ENCODE data around the gene OSTN. TPM values are rescaled to one million over a fixed set of nuclear protein-coding genes. Genes with fewer than 3 reads are reported as not detected.
"Not testable (repeated sequence)": the region's sequence is repeated elsewhere in the genome, so short reads cannot be mapped to it uniquely, and the experiment has no call there.

OSTN gene
- total RNA-seq, 1 experiment from 2014 or later: not detected

DNA sequence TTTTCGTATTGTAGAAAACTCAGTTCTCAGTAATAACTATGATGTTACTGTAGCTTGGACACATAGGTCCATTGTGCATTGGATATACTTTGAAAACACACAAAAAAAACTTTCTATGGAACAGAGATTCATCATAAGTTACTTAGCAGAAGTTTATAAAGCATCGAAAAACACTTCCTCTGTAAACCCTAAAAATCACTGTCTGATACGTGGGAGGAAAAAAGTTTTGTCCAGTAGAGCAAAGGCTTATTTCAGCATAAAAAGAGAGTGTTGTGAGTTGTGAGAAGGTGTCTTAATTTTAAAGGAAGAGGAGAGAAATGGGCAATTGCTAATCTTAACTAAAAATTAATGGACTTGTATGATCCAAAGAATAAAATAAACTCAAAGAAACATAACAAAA is 64.8 kb downstream of the OSTN start:
- no peak for DNase-seq (ENCODE audit: low spot score)

DNA sequence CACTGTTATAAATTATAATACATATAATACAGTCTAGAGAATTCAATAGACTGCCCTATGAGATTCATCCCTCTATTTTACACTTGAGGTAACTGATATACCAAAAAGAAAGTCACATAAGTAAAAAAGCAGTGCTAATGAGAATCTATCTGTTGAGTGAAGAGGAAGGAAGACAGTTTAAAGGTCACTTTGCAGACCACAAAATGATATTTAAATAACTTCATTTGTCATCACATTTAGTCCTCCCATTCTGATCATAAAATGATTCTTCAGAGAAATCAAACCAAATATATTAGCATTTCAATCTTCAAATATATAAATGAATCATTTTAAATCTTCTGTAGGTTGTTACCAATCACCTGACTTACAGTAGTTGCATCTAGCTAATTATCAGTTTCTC is 69.7 kb downstream of the OSTN start:
- no peak for DNase-seq (ENCODE audit: low spot score)

DNA sequence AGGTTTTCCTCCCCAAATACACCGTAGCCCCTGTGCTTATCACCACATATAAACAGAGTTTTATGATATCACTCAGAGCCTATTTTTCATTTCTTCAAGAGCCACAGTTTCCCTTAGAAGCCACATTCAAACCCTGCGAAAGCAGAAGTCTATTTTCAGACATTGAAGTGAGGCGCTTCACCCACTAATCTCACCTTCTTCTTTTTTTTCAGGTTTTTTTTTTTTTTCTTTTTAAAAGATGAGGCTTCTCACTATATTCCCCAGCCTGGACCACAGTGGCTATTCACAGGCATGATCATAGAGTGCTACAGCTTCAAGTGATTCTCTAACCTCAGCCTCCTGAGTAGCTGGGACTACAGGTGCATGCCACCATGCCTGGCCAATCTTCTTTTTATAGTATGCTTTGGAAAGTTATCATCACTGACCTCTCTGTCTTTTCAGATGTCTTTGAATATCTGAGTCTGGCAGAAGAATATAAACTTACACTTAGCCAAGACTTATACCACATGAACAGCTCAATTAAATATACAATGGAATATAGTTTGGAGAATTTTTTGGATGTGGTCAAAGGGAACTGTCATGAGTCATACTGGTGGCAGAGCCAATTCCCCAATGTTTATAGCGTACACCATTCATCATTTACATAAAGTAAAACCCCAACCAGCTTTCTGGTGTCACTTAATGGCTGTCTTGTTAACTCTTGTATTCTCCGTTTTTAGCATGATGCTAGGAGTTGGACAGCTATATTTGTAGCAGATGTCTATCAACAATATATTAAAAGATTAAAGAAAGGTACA is 70.4 kb downstream of the OSTN start:
- peak; percentile 71 for DNase-seq (ENCODE audit: low spot score)

DNA sequence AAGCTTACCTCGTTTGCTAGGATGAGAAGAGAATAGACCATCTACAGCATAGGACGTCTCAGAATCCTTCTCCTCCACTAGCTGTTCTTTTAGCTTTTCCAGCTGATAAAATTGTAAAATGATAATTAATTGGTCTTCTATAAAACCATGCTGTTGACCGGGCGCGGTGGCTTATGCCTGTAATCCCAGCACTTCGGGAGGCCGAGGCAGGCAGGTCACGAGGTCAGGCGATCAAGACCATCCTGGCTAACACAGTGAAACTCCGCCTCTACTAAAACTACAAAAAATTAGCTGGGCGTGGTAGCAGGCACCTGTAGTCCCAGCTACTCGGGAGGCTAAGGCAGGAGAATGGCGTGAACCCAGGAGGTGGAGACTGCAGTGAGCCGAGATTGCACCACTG is 76.2 kb downstream of the OSTN start:
- not testable (repeated sequence) for DNase-seq (ENCODE audit: low spot score)

DNA sequence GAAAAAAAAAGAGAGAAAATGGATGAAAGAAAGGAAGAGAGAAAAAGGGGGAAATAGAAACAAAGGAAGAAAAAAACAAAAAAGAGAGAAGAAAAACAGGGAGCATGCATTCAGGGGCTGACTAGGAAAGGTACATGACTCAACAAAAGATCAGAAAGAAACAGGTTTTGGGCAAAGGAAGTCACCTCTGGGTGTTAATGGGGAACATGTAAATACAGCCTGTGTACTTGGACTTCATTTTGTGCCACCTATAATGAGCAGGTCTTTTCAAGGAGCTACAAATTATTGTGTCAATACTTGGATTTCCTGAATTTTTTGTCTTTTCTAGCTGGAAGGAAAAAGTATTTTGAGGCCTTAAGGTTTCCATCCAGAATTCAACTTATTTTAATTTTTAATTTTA is 76.7 kb downstream of the OSTN start:
- no peak for DNase-seq (ENCODE audit: low spot score)

DNA sequence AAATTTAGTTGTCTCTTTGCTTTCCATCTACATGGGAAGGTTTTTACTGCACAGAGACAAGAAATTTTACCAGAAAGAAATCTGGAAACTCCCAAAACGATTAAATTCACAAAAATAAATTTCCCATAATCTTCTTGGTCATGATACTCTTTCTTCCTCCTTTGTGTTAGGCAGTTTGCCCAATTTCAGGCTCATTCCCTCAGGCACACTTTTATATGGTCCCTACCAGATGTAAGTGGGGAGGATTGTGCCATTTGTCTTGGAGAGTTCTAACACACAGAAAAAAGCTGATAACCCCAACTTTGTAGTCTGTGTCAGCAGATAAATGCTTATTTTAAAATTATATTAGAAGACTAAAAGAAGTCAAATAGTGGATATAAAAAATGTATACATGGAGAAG is 81.1 kb downstream of the OSTN start:
- no peak for DNase-seq (ENCODE audit: low spot score)

DNA sequence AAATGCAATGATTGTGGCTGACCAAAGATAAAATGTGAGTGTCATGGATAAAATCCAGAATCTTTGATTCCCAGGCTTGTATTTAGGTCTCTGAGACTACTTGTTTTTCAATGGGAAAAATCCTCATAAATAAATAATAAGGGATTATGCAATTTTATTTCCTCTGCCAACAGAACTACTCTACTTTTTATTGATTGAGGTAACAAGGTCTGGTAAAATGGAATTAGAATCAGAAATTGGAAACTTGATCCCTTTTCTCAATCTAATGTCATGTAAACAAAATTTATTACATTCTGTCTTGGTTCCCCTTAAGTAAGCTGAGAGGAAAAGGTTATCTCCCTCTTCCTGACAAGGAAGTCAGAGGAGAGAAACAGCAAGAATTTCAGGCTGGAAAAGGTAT is 81.8 kb downstream of the OSTN start:
- DNase-seq (ENCODE audit: low spot score): no peak

DNA sequence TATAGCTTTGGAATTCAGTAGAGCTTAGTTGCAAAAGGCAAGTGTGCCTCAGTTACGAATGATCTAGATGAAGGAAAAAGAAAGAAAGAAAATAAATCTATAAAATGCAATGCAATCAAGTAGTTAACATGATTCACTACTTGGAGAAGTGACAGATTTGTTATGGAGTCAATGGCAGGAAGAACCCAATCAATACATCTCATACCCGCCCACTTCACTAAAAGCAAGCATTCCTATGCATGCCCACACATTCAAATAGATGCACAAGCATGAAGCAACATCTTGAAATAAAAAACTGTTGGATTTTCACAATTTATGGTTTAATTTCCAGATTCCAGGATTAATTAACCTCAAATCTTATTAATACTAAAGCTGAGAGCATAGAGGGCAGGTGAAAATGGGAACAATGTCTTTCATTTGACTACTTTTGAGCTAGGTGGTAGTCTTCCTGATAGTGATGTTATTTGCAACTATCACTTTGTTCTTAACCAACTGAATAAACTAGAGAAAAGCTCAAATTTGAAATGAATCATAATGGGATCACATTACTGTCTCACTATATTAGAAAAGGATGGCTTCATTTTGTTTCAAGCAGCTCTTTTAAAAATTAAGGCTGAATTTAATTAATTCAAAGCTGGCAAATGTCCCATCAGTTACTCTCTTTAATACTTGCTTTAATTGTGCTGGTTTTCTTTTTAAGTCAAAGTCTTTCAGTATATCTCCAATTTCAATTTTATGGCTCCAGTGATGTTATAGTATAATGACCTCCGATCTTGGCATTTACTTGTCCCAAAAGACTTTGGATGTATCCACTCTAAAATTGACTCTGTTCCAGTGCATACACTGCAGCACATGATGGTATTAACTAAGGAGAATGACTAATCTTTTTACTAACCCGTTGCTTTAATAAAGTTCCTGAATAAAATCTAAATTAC is 83.5 kb downstream of the OSTN start:
- no peak for DNase-seq (ENCODE audit: low spot score)

DNA sequence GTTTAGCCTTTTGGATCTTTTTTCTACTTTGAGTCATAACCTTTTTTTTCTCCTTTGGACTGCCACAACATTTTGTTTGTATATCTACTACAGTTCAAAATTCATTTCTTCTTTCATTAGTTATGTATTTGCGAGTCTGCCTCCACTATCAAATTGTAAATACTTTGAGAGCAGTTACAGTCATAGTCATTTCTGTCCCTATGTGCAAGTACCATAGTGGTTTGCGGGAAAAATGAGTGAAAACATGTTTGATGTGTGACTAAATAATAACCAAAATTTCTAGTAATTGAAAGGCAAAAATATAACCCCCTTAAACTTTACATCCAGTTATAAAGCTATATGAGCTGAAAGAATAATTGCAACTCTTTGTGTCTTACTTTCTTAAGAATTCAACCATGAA is 84.4 kb downstream of the OSTN start:
- no peak for DNase-seq (ENCODE audit: low spot score)

DNA sequence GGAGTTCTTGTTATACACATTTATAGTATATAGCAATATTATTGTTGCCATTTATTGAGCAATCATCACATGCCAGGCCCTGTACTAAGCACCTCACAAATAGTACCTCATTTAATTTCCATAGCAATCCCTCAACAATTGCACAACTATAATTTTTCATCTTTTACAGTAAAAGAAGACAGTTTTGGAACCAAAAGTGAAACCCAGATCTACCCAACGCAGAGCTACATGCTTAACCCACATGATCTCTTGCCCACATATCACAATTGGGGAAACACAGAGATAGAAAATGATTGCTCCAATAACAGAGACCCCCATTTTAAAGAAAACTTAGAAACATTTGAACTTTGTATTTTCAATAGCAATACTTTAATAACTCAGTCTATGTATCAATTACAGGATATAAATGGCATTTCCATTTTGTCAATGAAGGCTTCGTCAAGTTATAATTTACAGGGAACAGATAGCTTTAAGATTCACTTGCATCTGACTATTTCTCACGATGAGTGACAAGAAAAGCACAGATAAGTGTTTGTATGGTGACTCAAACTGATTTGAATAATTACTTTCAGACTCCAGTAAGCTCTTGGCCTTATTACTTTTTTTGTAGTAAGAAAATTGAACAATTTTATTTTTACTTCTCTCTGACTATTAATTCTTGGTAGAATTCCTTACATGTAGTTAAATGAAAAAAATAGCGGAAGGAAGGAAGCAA is 91.4 kb downstream of the OSTN start:
- DNase-seq (ENCODE audit: low spot score): no peak

DNA sequence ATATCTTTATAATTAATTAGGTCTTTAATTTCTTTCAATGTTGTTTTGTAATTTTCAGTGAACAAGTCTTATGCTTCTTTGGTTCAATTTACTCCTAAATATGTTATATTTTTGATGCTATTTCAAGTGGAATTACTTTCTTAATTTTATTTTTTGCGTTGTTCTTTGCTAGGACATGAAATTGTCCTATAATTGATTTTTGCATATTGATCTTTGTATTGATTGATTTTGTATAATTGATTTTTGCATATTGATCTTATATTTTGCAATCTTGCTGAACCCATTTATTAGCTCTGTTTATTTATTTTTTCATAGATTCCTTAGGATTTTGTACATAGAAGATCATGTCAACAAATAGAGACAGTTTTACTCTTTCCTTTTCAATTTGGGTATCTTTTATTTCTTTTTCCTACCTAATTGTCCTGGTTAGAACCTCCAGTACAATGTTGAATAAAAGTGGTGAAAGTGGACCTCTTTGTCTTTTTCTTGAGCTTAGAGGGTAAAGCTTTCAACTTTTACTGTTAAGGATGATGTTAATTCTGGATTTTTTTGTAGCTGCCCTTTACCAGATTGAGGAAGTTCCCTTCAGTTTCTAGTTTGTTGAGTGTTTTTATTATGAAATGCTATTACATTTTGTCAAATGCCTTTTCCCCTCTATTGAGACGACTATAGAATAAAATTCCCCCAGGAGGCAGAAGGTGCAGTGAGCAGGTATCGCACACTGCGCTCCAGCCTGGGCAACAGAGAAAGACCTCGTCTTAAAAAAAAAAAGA is 93.4 kb downstream of the OSTN start:
- no peak for DNase-seq (ENCODE audit: low spot score)

DNA sequence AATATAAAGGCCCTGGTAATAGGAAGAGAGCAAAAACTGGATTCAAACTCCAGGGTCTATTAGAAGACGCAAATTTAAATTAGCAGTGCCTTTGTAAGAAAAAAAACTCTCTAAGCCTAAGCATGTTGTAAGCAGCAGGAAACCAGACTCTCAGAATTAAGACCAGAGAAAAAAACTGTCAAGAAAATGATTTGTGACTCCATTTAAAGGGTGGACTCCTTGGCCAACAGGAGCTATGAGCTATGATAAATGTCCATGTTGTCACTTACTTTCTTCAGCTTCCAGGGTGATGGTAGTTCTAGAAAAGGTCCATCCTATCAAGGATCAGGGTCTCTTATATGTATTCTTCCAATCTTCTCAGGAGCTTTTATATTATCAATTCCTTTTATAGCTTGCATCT is 95.2 kb downstream of the OSTN start:
- DNase-seq (ENCODE audit: low spot score): no peak

DNA sequence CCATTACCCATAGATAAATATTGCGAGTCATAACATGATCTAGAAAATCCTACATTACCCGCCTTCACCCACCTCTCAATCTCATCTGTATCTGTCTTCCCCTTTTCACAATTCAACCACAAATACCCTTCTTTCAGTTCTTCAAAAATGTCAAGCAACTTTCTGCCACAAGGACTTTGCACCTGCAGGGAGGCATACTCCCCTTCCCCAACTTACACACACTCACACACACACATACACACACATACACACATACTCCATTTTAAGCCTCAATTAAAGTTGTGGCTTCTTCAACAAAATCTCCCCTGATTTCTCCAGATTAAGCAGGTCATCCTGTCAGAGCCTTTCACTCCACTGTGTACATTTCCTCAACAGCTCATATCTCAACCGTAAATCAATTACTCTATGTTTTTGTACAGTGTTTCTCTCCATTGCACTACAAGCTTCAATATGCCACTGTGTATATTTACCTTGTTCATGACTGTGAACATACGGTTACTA is 97.0 kb downstream of the OSTN start:
- no peak for DNase-seq (ENCODE audit: low spot score)

DNA sequence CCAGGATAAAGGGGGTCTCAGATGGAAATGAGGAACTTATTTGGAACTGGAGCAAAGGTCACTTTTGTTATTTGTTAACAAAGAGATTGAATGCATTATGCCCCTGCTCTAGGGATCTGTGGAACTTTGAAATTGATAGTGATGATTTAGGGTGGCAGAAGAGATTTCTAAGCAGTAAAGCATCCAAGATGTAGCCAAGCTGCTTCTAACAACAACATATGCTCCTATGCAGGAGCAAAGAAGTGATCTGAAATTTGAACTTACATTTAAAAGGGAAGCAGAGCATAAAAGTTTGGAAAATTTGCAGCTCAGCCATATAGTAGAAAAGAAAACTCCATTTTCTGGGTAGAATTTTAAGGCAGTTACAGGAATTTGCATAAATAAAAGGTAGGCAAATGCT is 99.8 kb downstream of the OSTN start:
- DNase-seq (ENCODE audit: low spot score): no peak

DNA sequence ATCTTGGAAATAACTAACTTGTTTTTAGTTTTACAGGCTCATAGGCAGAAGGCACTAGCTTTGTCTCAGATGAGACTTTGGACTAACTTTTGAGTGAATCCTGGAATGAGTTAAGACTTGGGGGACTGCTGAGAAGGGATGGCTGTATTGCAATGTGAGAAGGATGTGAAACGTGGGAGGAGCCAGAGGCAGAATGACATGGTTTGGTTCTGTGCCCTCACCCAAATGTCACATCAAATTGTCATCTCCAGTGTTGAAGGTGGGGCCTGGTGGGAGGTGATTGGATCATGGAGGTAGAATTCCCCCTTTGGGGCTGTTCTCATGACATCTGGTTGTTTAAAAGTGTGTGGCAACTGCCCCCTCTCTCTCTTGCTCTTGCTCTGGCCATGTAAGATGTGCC is 101.4 kb downstream of the OSTN start:
- no peak for DNase-seq (ENCODE audit: low spot score)

DNA sequence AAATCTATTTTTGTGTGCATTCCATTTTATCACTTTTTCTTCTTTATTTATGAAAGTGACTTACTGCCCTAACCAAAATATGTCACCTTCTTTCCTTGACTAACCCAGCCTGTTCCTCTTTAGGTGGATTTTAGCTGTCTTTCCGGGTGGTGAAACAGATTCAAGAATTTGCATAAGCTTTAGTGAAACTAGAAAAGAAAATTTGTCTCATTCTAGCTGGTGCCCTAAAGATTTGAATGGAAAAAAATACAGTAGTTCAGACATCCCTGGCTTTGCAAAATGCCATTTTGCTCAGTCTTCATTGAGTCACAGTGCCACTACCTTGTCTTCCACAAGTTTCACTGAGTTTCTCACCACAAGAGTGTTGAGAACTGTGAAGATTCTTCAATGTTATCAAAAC is 102.0 kb downstream of the OSTN start:
- DNase-seq (ENCODE audit: low spot score): no peak

DNA sequence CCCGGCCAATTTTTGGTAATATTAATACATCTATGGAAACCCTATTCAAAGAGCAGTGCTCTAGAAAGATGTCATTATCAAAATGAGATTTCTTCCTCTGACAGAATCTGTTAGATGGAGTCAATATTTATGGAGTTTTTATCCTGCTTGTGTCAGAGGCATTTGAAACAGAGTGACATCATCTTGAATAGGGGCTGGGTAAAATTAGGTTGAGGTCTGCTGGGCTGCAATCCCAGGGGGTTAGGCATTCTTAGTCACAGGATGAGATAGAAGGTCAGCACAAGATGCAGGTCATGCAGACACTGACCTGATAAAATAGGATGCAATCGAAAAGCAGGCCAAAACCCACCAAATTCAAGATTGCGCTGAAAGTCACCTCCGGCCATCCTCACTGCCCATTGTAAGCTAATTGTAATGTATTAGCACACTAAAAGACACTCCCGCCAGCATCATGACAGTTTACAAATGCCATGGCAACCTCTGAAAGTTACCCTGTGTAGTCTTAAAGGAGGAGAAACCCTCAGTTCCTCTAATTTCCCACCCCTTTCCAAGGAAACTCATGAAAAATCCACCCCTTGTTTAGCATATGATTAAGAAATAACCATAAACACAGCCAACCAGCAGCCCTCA is 102.9 kb downstream of the OSTN start:
- DNase-seq (ENCODE audit: low spot score): no peak

DNA sequence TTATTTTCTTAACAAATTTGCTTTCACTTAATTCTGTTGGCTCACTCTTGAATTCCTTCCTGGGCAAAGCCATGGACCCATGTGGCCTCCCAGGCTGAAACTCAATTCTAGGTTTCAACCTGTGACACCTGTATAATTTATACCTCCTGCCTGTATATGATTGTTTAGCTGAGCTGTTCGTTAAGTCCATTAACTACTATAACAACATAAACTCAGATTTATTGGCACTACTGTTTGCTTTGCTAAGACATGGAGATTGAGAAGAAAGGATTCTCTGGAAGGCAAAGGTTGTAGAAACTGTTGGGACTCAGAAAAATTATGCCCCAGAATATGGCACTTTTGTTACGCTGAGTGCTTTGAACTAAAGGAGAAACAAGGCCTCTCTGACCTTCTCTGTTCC is 103.4 kb downstream of the OSTN start:
- no peak for DNase-seq (ENCODE audit: low spot score)

DNA sequence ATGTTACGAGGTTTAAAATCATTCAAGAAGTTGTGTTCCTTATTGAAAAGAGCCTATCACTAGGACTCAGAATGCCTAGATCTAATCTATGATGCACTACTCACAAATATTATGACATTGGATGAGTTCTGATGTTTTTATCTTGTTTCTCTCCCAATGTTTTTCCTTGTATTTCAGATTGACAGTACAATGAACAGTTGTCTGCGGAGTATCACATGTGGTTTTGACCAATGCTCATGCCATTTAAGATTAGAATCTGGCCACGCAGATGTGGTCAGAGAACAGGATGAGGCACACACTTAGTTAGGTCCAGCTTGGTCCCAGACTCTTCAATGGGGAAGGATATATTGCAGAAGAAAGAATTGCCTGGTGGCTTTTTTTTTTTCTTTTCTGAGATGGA is 104.6 kb downstream of the OSTN start:
- no peak for DNase-seq (ENCODE audit: low spot score)

DNA sequence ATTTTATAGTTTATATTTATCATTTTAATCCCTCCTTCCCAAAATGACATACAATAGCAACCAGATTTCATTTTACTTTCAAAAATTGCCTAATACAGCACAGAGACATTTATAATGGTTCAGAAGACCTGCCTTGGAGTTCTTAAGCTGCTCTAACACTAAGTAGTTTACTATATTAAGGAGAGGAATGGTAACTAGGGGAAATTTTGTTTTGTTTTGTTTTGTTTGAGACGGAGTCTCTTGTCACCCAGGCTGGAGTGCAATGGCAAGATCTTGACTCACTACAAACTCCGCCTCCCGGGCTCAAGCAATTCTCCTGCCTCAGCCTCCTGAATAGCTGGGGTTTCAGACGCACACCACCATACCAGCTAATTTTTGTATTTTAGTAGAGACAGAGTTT is 107.4 kb downstream of the OSTN start:
- no peak for DNase-seq (ENCODE audit: low spot score)

DNA sequence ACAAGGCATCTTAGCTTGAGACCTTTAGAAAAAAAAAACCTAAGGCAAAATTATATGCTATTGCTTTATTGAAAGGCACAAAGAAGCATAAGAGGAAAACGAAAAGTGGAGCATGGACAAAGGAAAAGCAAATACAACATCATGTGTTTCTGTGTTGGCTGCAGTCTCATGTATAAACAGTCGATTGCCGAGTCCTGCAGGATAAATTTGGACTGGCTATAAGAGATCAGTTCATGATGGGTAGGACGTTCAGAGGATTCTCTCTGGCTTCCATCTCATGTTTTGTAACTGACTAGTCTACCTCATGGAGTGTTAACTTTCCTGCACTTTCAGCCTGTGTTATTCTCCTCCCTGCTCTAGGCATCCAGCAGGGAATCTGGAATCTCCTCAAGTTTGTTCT is 108.3 kb downstream of the OSTN start:
- no peak for DNase-seq (ENCODE audit: low spot score)

Measured in H4 (cell line).